Trophoblast cell (in vitro differentiated cells and primary cell): ENCODE data around the gene GAB2.
"Not testable (repeated sequence)": the region's sequence is repeated elsewhere in the genome, so short reads cannot be mapped to it uniquely, and the experiment has no call there.

Experiments used
- DNase-seq, 2 donors: peaks; one replicate each; pipeline ENCODE4 v3.0.0-alpha.2; 2016
- H2AFZ ChIP-seq: 2 replicates; pipeline ENCODE4 v1.6.1; 2013; ENCODE audit warnings: low read length, moderate library complexity, mild to moderate bottlenecking; ENCODE audit not compliant: insufficient read depth, poor library complexity
- H2AK5ac ChIP-seq: 2 replicates; pipeline ENCODE4 v1.6.1; 2013; ENCODE audit warnings: mild to moderate bottlenecking, low read length
- H2BK120ac ChIP-seq: 2 replicates; pipeline ENCODE4 v1.6.1; 2013; ENCODE audit warnings: low read length, mild to moderate bottlenecking, moderate library complexity; ENCODE audit not compliant: insufficient read depth, poor library complexity
- H2BK12ac ChIP-seq: 2 replicates; pipeline ENCODE4 v1.6.1; 2013; ENCODE audit warnings: mild to moderate bottlenecking, low read length, moderate library complexity
- H2BK5ac ChIP-seq: 2 replicates; pipeline ENCODE4 v1.6.1; 2013; ENCODE audit warnings: low read length, low read depth, moderate library complexity, mild to moderate bottlenecking; ENCODE audit not compliant: poor library complexity
- H3K14ac ChIP-seq: 2 replicates; pipeline ENCODE4 v1.6.1; 2013; ENCODE audit warnings: mild to moderate bottlenecking, low read length
- H3K18ac ChIP-seq: 2 replicates; pipeline ENCODE4 v1.6.1; 2013; ENCODE audit warnings: mild to moderate bottlenecking, low read length
- H3K23ac ChIP-seq: 2 replicates; pipeline ENCODE4 v1.6.1; 2013; ENCODE audit warnings: low read length
- H3K27ac ChIP-seq: 2 replicates; pipeline ENCODE4 v1.5.1; 2013; ENCODE audit warnings: low read depth, mild to moderate bottlenecking, inconsistent platforms, low read length, moderate library complexity
- H3K27me3 ChIP-seq: 2 replicates; pipeline ENCODE4 v1.6.1; 2013; ENCODE audit warnings: inconsistent platforms, mild to moderate bottlenecking, low read length, moderate library complexity; ENCODE audit not compliant: insufficient read depth
- H3K36me3 ChIP-seq, 2 experiments: 1 replicate in 1 of 2; 2 replicates in 1 of 2; pipeline ENCODE4 v1.6.1; 2013; ENCODE audit warnings: low read length in 2 of 2, mild to moderate bottlenecking in 2 of 2, moderate library complexity in 1 of 2; ENCODE audit not compliant: insufficient read depth in 2 of 2, control insufficient read depth in 1 of 2
- H3K4ac ChIP-seq: 2 replicates; pipeline ENCODE4 v1.6.1; 2013; ENCODE audit warnings: low read depth, mild to moderate bottlenecking, low read length, moderate library complexity
- H3K4me1 ChIP-seq, 2 experiments: 1 replicate in 1 of 2; 2 replicates in 1 of 2; pipeline ENCODE4 v1.6.1; 2013; ENCODE audit warnings: low read length in 2 of 2, mild to moderate bottlenecking in 2 of 2, moderate library complexity in 1 of 2; ENCODE audit not compliant: insufficient read depth in 2 of 2, control insufficient read depth in 1 of 2
- H3K4me2 ChIP-seq: 2 replicates; pipeline ENCODE4 v1.6.1; 2013; ENCODE audit warnings: inconsistent platforms, mild to moderate bottlenecking, low read length, moderate library complexity
- H3K4me3 ChIP-seq: 2 replicates; pipeline ENCODE4 v1.5.1; 2013; ENCODE audit warnings: mild to moderate bottlenecking, low read depth, low read length, inconsistent platforms
- H3K79me1 ChIP-seq: one replicate; pipeline ENCODE4 v1.6.1; 2013; ENCODE audit warnings: low read length
- H3K79me2 ChIP-seq: 2 replicates; pipeline ENCODE4 v1.6.1; 2013; ENCODE audit warnings: low read length, mild to moderate bottlenecking; ENCODE audit not compliant: control insufficient read depth, insufficient read depth, poor library complexity
- H3K9ac ChIP-seq: 2 replicates; pipeline ENCODE4 v1.6.1; 2013; ENCODE audit warnings: mild to moderate bottlenecking, low read length
- H3K9me3 ChIP-seq: 2 replicates; pipeline ENCODE4 v1.6.1; 2013; ENCODE audit warnings: low read depth, mild to moderate bottlenecking, control low read depth, inconsistent platforms, low read length; ENCODE audit not compliant: insufficient read depth
- H4K12ac ChIP-seq: 2 replicates; pipeline ENCODE4 v1.6.1; 2013; ENCODE audit warnings: low read depth, mild to moderate bottlenecking, low read length, moderate library complexity
- H4K8ac ChIP-seq: 2 replicates; pipeline ENCODE4 v1.6.1; 2013; ENCODE audit warnings: low read depth, mild to moderate bottlenecking, low read length, moderate library complexity
- H4K91ac ChIP-seq: one replicate; pipeline ENCODE4 v1.6.1; 2013; ENCODE audit warnings: low read depth, mild to moderate bottlenecking, low read length, moderate library complexity
- WGBS: extraction: QIAGEN DNeasy Blood & Tissue Kit; methylation state at CpG from one replicate; pipeline ENCODE4 v1.1.7; 2013; ENCODE audit warnings: missing lambda C conversion rate; ENCODE audit not compliant: insufficient read length, insufficient coverage; ENCODE audit errors: extremely low coverage; 5-methylcytosine and 5-hydroxymethylcytosine counted together

The GAB2 gene

DNA sequence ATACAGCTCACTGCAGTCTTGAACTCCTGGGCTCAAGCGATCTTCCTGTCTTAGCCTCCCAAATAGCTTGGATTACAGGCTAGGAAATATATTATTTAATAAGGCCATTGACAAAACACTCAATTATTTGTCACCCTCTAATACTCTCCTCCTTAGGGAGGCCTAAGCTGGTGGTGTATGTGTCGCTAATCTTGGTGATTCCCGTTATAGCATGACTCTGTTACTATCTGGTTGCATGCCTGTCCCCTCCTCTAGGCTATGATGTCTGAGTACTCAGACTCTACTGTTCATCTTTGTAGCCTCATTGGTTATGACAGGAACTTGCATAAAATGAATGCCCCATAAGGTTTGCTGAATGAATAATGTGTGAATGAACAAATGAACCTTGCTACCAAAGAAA, 141.3 kb downstream of the GAB2 start:
- Histone ChIP-seq H2AK5ac (no peak overlapping the region), H4K91ac (no peak overlapping the region), H3K79me2 (no peaks in the 10 kb centered on the region), H4K8ac (no peak overlapping the region), H3K18ac (no peak overlapping the region), H3K27me3 (no peaks in the 10 kb centered on the region), H3K9ac (no peak overlapping the region), H3K14ac (no peak overlapping the region), H3K23ac (no peak overlapping the region), H3K9me3 (peaks cover 6% of the 10 kb centered on the region), H3K79me1 (peaks cover 12% of the 10 kb centered on the region), H3K4ac (no peak overlapping the region), H3K36me3 (peaks cover 16 to 24% of the 10 kb centered on the region in 2 experiments), H2BK12ac (no peak overlapping the region), H3K4me1 (peaks cover 4 to 7% of the 10 kb centered on the region in 2 experiments), H2BK120ac (no peak overlapping the region), H2BK5ac (no peak overlapping the region), H4K12ac (no peak overlapping the region), H3K4me2 (no peak overlapping the region), H2AFZ (no peak overlapping the region), H3K27ac (peak overlapping the region; percentile 22), H3K4me3 (no peak overlapping the region)
- no CpG with 5 or more reads among the region's 3 CpGs for WGBS
- no peak for DNase-seq

DNA sequence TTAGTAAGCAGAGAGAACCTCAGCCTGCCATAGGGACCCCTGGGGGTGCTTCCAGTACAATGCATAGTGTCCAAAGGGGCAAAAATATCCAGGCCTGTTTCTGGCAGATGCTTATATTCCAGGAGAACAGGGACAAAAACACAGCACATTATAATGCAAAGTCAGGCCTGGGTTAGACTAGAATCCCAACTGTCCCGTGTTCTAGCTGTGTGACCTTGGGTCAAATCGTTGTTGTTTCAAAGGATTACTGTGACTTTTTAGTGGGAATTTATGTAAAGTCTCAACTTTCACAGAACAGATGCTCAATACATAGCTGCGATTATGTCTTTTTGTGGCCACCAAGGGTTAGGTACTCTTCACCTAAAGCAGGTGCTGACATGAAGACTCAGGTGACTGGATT, 142.9 kb downstream of the GAB2 start:
- no peaks in the 10 kb centered on the region for H3K79me2 ChIP-seq
- no peak for DNase-seq
- no peak overlapping the region for H3K14ac ChIP-seq
- no peak overlapping the region for H2BK5ac ChIP-seq
- no peak overlapping the region for H3K18ac ChIP-seq
- H3K4me1 ChIP-seq: peaks cover 4 to 7% of the 10 kb centered on the region in 2 experiments
- no peak overlapping the region for H2AFZ ChIP-seq
- H3K36me3 ChIP-seq: peaks cover 13 to 22% of the 10 kb centered on the region in 2 experiments
- peaks cover 6% of the 10 kb centered on the region for H3K9me3 ChIP-seq
- no peak overlapping the region for H3K4me3 ChIP-seq
- H3K4me2 ChIP-seq: no peak overlapping the region
- H3K79me1 ChIP-seq: peaks cover 11% of the 10 kb centered on the region
- no peak overlapping the region for H3K27ac ChIP-seq
- no peak overlapping the region for H4K91ac ChIP-seq
- no peak overlapping the region for H4K12ac ChIP-seq
- H2BK120ac ChIP-seq: no peak overlapping the region
- H2AK5ac ChIP-seq: no peak overlapping the region
- no peak overlapping the region for H3K23ac ChIP-seq
- no peak overlapping the region for H2BK12ac ChIP-seq
- no CpG with 5 or more reads among the region's 3 CpGs for WGBS
- no peak overlapping the region for H3K9ac ChIP-seq
- H3K27me3 ChIP-seq: no peaks in the 10 kb centered on the region
- no peak overlapping the region for H3K4ac ChIP-seq
- no peak overlapping the region for H4K8ac ChIP-seq

DNA sequence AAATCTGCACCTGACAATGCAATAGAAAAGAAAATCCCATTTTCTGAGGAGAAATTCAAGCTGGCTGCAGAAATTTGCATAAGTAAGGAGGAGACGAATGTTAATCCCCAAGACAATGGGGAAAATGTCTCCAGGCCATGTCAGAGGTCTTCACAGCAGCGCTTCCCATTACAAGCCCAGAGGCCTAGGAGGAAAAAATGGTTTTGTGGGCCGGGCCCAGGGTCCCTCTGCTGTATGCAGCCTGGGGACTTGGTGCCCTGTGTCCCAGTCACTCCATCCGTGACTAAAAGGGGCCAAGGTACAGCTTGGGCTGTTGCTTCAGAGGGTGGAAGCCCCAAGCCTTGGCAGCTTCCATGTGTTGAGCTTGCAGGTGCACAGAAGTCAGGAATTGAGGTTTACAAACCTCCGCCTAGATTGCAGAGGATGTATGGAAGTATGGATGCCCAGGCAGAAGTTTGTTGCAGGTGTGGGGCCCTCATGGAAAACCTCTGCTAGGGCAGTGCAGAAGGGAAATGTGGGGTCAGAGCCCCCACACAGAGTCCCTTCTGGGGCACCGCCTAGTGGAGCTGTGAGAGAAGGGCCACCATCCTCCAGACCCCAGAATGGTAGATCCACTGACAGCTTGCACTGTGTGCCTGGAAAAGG, 144.9 kb downstream of the GAB2 start:
- WGBS: no CpG with 5 or more reads among the region's 6 CpGs
- Histone ChIP-seq H3K36me3 (peaks cover 13 to 24% of the 10 kb centered on the region in 2 experiments), H3K18ac (peak overlapping the region; percentile 73), H3K4me1 (peaks cover 8 to 11% of the 10 kb centered on the region in 2 experiments)
- H3K4ac ChIP-seq, H4K91ac ChIP-seq, H3K23ac ChIP-seq, H4K12ac ChIP-seq, H3K4me2 ChIP-seq, H3K4me3 ChIP-seq, H2BK5ac ChIP-seq, H3K27ac ChIP-seq, H2AK5ac ChIP-seq, H3K9me3 ChIP-seq, H3K9ac ChIP-seq, H3K14ac ChIP-seq, H3K27me3 ChIP-seq, H3K79me2 ChIP-seq, H3K79me1 ChIP-seq, DNase-seq, H4K8ac ChIP-seq, H2BK120ac ChIP-seq, H2BK12ac ChIP-seq, H2AFZ ChIP-seq: not testable (repeated sequence)

- H2AK5ac ChIP-seq, H2BK5ac ChIP-seq, H3K4ac ChIP-seq, H4K12ac ChIP-seq, H4K8ac ChIP-seq, H3K4me3 ChIP-seq, H3K27me3 ChIP-seq, H3K27ac ChIP-seq, H3K79me2 ChIP-seq, H3K9me3 ChIP-seq, DNase-seq, H3K14ac ChIP-seq, H3K18ac ChIP-seq, H2BK12ac ChIP-seq, H3K4me1 ChIP-seq, H3K4me2 ChIP-seq, H3K9ac ChIP-seq, H3K79me1 ChIP-seq, H3K23ac ChIP-seq, H2AFZ ChIP-seq, H2BK120ac ChIP-seq, H4K91ac ChIP-seq: not testable (repeated sequence)
- no CpG with 5 or more reads among the region's 2 CpGs for WGBS
- peaks cover 13 to 26% of the 10 kb centered on the region in 2 experiments for H3K36me3 ChIP-seq
These were observed 145.8 kb downstream of the GAB2 start for GRCh38 chr11:78271801-78272200.
